Suprapubic skin (tissue), 4 donors: ENCODE results near the gene TEAD1.

Experiments used
- EP300 ChIP-seq: sonication (generic); formaldehyde crosslinking; IDR thresholded peaks from one replicate; pipeline ENCODE4 v1.6.1; 2017; ENCODE audit warnings: antibody characterized with exemption
- POLR2A ChIP-seq, 2 donors: fragments of 450-650 bp; IDR thresholded peaks; one replicate each; pipeline ENCODE4 v1.6.1; 2017; ENCODE audit warnings: antibody characterized with exemption in 2 of 2, mild to moderate bottlenecking in 2 of 2, moderate library complexity in 2 of 2
- POLR2AphosphoS5 ChIP-seq, 3 donors: sonication (generic); formaldehyde crosslinking; IDR thresholded peaks; one replicate each; pipeline ENCODE4 v1.6.1; 2017; ENCODE audit warnings: antibody characterized with exemption in 3 of 3
- TF ChIP-seq, protein P1 (sequence below), 2 donors: fragments of 200-600 bp in 1 of 2; fragments of 450-650 bp in 1 of 2; sonication (generic) in 1 of 2; IDR thresholded peaks; one replicate each; pipeline ENCODE4 v1.5.1; 2016 to 2019; ENCODE audit warnings: antibody characterized with exemption in 2 of 2, mild to moderate bottlenecking in 1 of 2, moderate library complexity in 1 of 2

GRCh38 chr11:12695873-12696272, 21.7 kb downstream of the TEAD1 start:
- TF ChIP-seq, protein P1, sequence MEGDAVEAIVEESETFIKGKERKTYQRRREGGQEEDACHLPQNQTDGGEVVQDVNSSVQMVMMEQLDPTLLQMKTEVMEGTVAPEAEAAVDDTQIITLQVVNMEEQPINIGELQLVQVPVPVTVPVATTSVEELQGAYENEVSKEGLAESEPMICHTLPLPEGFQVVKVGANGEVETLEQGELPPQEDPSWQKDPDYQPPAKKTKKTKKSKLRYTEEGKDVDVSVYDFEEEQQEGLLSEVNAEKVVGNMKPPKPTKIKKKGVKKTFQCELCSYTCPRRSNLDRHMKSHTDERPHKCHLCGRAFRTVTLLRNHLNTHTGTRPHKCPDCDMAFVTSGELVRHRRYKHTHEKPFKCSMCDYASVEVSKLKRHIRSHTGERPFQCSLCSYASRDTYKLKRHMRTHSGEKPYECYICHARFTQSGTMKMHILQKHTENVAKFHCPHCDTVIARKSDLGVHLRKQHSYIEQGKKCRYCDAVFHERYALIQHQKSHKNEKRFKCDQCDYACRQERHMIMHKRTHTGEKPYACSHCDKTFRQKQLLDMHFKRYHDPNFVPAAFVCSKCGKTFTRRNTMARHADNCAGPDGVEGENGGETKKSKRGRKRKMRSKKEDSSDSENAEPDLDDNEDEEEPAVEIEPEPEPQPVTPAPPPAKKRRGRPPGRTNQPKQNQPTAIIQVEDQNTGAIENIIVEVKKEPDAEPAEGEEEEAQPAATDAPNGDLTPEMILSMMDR (IDR thresholded peaks at IDR 0.05) = no peak
- TF ChIP-seq POLR2AphosphoS5 (IDR thresholded peaks at IDR 0.05) (no peak), EP300 (no peak), POLR2A (IDR thresholded peaks at IDR 0.05) (no peak)
